NT2/D1 (cell line): ENCODE results near the gene SEC23A.

Experiments
- SUZ12 ChIP-seq: IDR thresholded peaks from 2 replicates; pipeline ENCODE4 v1.6.1; 2011; ENCODE audit not compliant: insufficient read length, insufficient read depth; ENCODE audit errors: extremely low read depth
- YY1 ChIP-seq: IDR thresholded peaks from 2 replicates; pipeline ENCODE4 v1.6.1; 2011; ENCODE audit not compliant: insufficient read length, insufficient read depth

DNA sequence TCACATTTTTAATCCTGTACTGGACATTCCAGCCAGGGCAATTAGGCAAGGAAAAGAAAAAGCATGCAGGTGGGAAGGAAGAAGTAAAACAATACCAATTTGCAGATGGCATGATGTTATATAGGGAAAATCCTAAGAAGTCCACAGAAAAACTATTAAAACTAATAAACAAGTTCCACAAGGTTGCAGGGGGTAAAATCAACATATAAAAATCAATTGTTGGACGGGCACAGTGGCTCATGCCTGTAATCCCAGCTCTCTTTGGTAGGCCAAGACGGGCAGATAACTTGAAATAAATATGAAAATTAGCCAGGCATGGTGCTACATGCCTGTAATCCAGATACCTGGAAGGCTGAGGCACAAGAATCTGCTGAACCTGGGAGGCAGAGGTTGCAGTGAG, 31.9 kb downstream of the SEC23A start:
- no peak for TF ChIP-seq YY1
- no peak for TF ChIP-seq SUZ12
